OCI-LY1 (cell line): Measurements from ENCODE around the gene CALM3.

Experiments used
- H2AFZ ChIP-seq: fragments of 200-600 bp; sonication (generic), shearing (Covaris generic); 2 replicates; pipeline ENCODE4 v1.6.0; 2014; ENCODE audit warnings: antibody characterized with exemption, mild to moderate bottlenecking, low read length
- H3F3A ChIP-seq: fragments of 200-600 bp; sonication (generic), shearing (Covaris generic); 2 replicates; pipeline ENCODE4 v1.6.0; 2014; ENCODE audit warnings: mild to moderate bottlenecking, antibody characterized with exemption, low read length, moderate library complexity; ENCODE audit not compliant: insufficient read depth
- H3K27ac ChIP-seq: fragments of 200-600 bp; sonication (generic); 2 replicates; pipeline ENCODE4 v1.5.1; 2014; ENCODE audit warnings: low read length, mixed run types, mild to moderate bottlenecking, low read depth; ENCODE audit not compliant: poor library complexity, severe bottlenecking
- H3K27me3 ChIP-seq: fragments of 200-600 bp; sonication (generic); 2 replicates; pipeline ENCODE4 v1.6.0; 2014; ENCODE audit warnings: antibody characterized with exemption, mild to moderate bottlenecking, low read length, moderate library complexity; ENCODE audit not compliant: insufficient read depth
- H3K36me3 ChIP-seq: fragments of 200-600 bp; sonication (generic); 2 replicates; pipeline ENCODE4 v1.6.1; 2014; ENCODE audit warnings: mild to moderate bottlenecking, antibody characterized with exemption, low read length, moderate library complexity, mixed read lengths; ENCODE audit not compliant: insufficient read depth
- H3K4me1 ChIP-seq: fragments of 200-600 bp; sonication (generic); 2 replicates; pipeline ENCODE4 v1.5.1; 2014; ENCODE audit warnings: mild to moderate bottlenecking, low read length, moderate library complexity; ENCODE audit not compliant: insufficient read depth, severe bottlenecking
- H3K4me2 ChIP-seq: fragments of 200-600 bp; sonication (generic), shearing (Covaris generic); 2 replicates; pipeline ENCODE4 v1.6.1; 2014; ENCODE audit warnings: low read length
- H3K4me3 ChIP-seq: fragments of 200-600 bp; sonication (generic); 2 replicates; pipeline ENCODE4 v1.5.1; 2014; ENCODE audit warnings: low read length, low read depth, mild to moderate bottlenecking, mixed read lengths; ENCODE audit not compliant: poor library complexity, severe bottlenecking
- H3K79me2 ChIP-seq: fragments of 200-600 bp; shearing (Covaris generic); 2 replicates; pipeline ENCODE4 v1.6.1; 2016; ENCODE audit warnings: mixed run types, low read length, mixed read lengths; ENCODE audit not compliant: insufficient read depth
- H3K9ac ChIP-seq: fragments of 200-600 bp; sonication (generic), shearing (Covaris generic); 2 replicates; pipeline ENCODE4 v1.6.1; 2014; ENCODE audit warnings: mild to moderate bottlenecking, low read length, mixed read lengths
- H3K9me2 ChIP-seq: fragments of 200-600 bp; sonication (generic), shearing (Covaris generic); 2 replicates; pipeline ENCODE4 v1.6.1; 2014; ENCODE audit warnings: low read depth, mild to moderate bottlenecking, low read length, mixed read lengths
- H3K9me3 ChIP-seq: fragments of 200-600 bp; shearing (Covaris generic); 2 replicates; pipeline ENCODE4 v1.6.1; 2014; ENCODE audit warnings: low read length, mixed read lengths
- H4K20me1 ChIP-seq: fragments of 200-600 bp; sonication (generic), shearing (Covaris generic); 2 replicates; pipeline ENCODE4 v1.6.0; 2016; ENCODE audit warnings: mild to moderate bottlenecking, low read length; ENCODE audit not compliant: insufficient read depth
- CTCF ChIP-seq: fragments of 200-600 bp; sonication (generic), shearing (Covaris generic); IDR thresholded peaks from 2 replicates; pipeline ENCODE4 v1.5.1; 2017; ENCODE audit warnings: mild to moderate bottlenecking, antibody characterized with exemption, low read length, moderate library complexity, mixed read lengths
- EZH2 ChIP-seq: fragments of 200-600 bp; sonication (generic), shearing (Covaris generic); IDR thresholded peaks from 2 replicates; pipeline ENCODE4 v1.8.0; 2017; ENCODE audit warnings: borderline replicate concordance, mixed run types, mild to moderate bottlenecking, antibody characterized with exemption, low read length, moderate library complexity, mixed read lengths

CALM3 gene

GRCh38 chr19:46648060-46648960 is 47.2 kb downstream of the CALM3 start:
- Histone ChIP-seq H3K27me3 (no peaks in the 10 kb centered on the region; the same call in 1 of the 2 replicates), H3K9me2 (no peaks in the 10 kb centered on the region), H3K4me1 (no peaks in the 10 kb centered on the region), H3K4me3 (no peak overlapping the region), H4K20me1 (no peaks in the 10 kb centered on the region), H3K36me3 (no peaks in the 10 kb centered on the region), H3F3A (no peaks in the 10 kb centered on the region), H3K4me2 (no peak overlapping the region), H3K9ac (no peak overlapping the region), H3K79me2 (no peaks in the 10 kb centered on the region), H3K27ac (no peak overlapping the region), H2AFZ (no peak overlapping the region), H3K9me3 (no peaks in the 10 kb centered on the region)
- no peak for TF ChIP-seq CTCF
- no peak for TF ChIP-seq EZH2

- H3K27me3 ChIP-seq: no peaks in the 10 kb centered on the region; the same call in 1 of the 2 replicates
- no peak overlapping the region for H3K9ac ChIP-seq
- no peak overlapping the region for H3K4me2 ChIP-seq
- H3K27ac ChIP-seq: no peak overlapping the region
- no peaks in the 10 kb centered on the region for H3F3A ChIP-seq
- no peaks in the 10 kb centered on the region for H3K9me3 ChIP-seq
- no peak overlapping the region for H3K4me3 ChIP-seq
- H3K4me1 ChIP-seq: peaks cover 3% of the 10 kb centered on the region
- H3K9me2 ChIP-seq: no peaks in the 10 kb centered on the region
- TF ChIP-seq CTCF (no peak), EZH2 (no peak)
- no peaks in the 10 kb centered on the region for H3K36me3 ChIP-seq
- no peaks in the 10 kb centered on the region for H3K79me2 ChIP-seq
- H4K20me1 ChIP-seq: no peaks in the 10 kb centered on the region
- H2AFZ ChIP-seq: no peak overlapping the region
These were observed 48.1 kb downstream of the CALM3 start for GRCh38 chr19:46648961-46649960.

GRCh38 chr19:46650445-46650844 is 49.3 kb downstream of the CALM3 start:
- H3K27me3 ChIP-seq: no peaks in the 10 kb centered on the region; the same call in 1 of the 2 replicates
- H2AFZ ChIP-seq: no peak overlapping the region
- no peak overlapping the region for H3K4me3 ChIP-seq
- H3K4me1 ChIP-seq: peaks cover 15% of the 10 kb centered on the region
- H4K20me1 ChIP-seq: no peaks in the 10 kb centered on the region
- no peak overlapping the region for H3K27ac ChIP-seq
- no peaks in the 10 kb centered on the region for H3K9me3 ChIP-seq
- H3K36me3 ChIP-seq: no peaks in the 10 kb centered on the region
- no peaks in the 10 kb centered on the region for H3K79me2 ChIP-seq
- H3K9me2 ChIP-seq: no peaks in the 10 kb centered on the region
- H3K9ac ChIP-seq: no peak overlapping the region
- no peaks in the 10 kb centered on the region for H3F3A ChIP-seq
- TF ChIP-seq CTCF (no peak), EZH2 (no peak)
- no peak overlapping the region for H3K4me2 ChIP-seq
